ENCODE measurements around the gene GABRB1.

GABRB1 gene

GRCh38 chr4:47031011-47031678, at the start of gene GABRB1:
GABRB1 (plus strand) TSS chr4:47031567.
- DNase-seq (ENCODE audit: low read depth) = peak; percentile 43

GRCh38 chr4:46984781-46985180, 46.6 kb upstream of the GABRB1 start:
- TF ChIP-seq, protein P1, sequence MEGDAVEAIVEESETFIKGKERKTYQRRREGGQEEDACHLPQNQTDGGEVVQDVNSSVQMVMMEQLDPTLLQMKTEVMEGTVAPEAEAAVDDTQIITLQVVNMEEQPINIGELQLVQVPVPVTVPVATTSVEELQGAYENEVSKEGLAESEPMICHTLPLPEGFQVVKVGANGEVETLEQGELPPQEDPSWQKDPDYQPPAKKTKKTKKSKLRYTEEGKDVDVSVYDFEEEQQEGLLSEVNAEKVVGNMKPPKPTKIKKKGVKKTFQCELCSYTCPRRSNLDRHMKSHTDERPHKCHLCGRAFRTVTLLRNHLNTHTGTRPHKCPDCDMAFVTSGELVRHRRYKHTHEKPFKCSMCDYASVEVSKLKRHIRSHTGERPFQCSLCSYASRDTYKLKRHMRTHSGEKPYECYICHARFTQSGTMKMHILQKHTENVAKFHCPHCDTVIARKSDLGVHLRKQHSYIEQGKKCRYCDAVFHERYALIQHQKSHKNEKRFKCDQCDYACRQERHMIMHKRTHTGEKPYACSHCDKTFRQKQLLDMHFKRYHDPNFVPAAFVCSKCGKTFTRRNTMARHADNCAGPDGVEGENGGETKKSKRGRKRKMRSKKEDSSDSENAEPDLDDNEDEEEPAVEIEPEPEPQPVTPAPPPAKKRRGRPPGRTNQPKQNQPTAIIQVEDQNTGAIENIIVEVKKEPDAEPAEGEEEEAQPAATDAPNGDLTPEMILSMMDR (IDR thresholded peaks at IDR 0.05; ENCODE audit: low read depth, low read length, missing control alignments) = no peak
- no peak for DNase-seq (ENCODE audit: low read depth)
- no peak overlapping the region for H3K4me3 ChIP-seq (ENCODE audit: low read depth, low read length)
- in situ Hi-C loops (cut with HindIII; ENCODE audit: low sequenced_read_pairs) = no loop called here

More at GRCh38 chr4:47031011-47031678, at the start of gene GABRB1:
- in situ Hi-C loops (cut with HindIII; ENCODE audit: low sequenced_read_pairs) = no loop called here
- peak within 1 kb of the TSS; percentile 63 for H3K4me3 ChIP-seq (ENCODE audit: low read depth, low read length)
- TF ChIP-seq, protein P1 (IDR thresholded peaks at IDR 0.05; ENCODE audit: low read depth, low read length, missing control alignments) = no peak

GRCh38 chr4:46986922-46987638, 44.3 kb upstream of the GABRB1 start:
- TF ChIP-seq, protein P1 (IDR thresholded peaks at IDR 0.05; ENCODE audit: low read depth, low read length, missing control alignments) = no peak
- H3K4me3 ChIP-seq (ENCODE audit: low read depth, low read length) = no peak overlapping the region
- DNase-seq (ENCODE audit: low read depth) = no peak
- in situ Hi-C loops (cut with HindIII; ENCODE audit: low sequenced_read_pairs) = no loop called here

- H3K4me3 ChIP-seq (ENCODE audit: low read depth, low read length) = no peak overlapping the region
- in situ Hi-C loops (cut with HindIII; ENCODE audit: low sequenced_read_pairs) = no loop called here
Measured at GRCh38 chr4:46992338-46992737, 39.0 kb upstream of the GABRB1 start.

DNA sequence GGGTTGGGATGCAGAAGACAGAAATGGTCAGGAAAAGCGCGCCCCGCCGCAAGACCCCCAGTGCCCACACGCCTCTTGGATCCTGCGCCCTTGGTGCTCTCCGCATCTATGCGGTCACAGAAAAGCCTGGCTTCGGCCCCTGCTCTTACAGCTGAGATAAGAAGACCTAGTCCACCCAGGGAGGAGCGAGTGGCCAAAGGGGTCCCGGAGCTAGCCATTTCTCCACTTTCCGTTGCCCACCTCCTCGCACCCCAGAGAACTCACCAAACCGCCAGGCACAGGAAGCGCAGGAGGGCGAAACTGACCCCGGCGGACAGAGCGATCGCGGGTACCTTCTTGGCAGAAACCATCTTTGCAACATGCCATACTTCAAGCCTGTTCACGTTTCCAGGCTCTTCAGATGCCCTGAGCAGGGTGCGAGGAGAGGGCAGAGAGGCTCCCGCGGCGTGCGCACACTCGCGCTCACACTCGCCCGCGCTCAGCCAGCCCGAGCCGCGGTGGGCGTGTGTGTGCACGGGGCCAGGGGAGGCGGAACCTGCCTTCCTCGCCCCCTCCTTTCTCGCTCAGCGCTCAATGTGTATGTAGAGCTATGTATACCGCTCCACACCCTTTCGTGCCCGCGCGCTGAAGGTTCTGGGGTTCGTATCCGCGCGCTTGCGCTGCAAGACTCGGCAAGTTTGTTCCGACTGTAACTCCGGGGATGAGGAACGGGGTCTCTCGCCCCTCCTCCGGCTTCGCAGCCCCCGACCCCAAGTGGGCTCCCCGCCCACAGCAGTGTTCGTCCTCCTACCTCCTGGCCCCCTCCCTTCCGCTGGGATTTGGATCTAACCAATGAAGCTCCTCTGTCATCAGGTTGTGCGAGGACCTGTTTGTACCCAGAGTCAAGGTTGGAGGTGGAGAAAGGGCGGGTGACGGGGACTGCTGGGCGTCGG, 38.0 kb upstream of the GABRB1 start, which contains the start of gene GABRA4:
Gene GABRA4, minus strand, starts transcription at position 507 of the 932 bp plus-strand sequence. Its CDS starts 157 bp downstream, at position 350.
- in situ Hi-C loops (cut with HindIII; ENCODE audit: low sequenced_read_pairs) = no loop called here
- TF ChIP-seq, protein P1 (IDR thresholded peaks at IDR 0.05; ENCODE audit: low read depth, low read length, missing control alignments) = no peak
- no peak for DNase-seq (ENCODE audit: low read depth)
- H3K4me3 ChIP-seq (ENCODE audit: low read depth, low read length) = peak within 1 kb of the TSS; percentile 61

More at GRCh38 chr4:46992338-46992737, 39.0 kb upstream of the GABRB1 start:
- TF ChIP-seq, protein P1 (IDR thresholded peaks at IDR 0.05; ENCODE audit: low read depth, low read length, missing control alignments) = no peak
- DNase-seq (ENCODE audit: low read depth) = no peak

DNA sequence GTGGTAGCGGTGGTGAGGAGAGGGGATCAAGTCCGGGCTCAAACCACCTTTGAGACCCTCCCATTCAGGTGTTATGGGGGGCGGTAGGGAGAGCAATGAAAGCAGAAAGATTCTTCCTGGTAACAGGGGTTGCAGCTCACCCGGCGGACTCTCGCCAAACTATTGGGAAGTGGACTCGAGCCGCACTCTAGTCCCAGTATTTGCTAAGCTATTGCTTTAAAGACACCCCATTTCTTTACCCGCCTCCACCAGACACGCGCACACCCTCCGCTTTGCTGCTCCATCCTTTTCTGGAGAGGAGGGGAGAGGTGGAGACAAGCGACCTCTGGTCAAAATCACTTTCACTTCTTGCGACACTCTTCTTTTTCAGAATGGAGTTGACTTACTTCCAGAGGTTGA, 37.4 kb upstream of the GABRB1 start:
- peak overlapping the region; percentile 61 for H3K4me3 ChIP-seq (ENCODE audit: low read depth, low read length)
- TF ChIP-seq, protein P1 (IDR thresholded peaks at IDR 0.05; ENCODE audit: low read depth, low read length, missing control alignments) = no peak
- in situ Hi-C loops (cut with HindIII; ENCODE audit: low sequenced_read_pairs) = no loop called here
- DNase-seq (ENCODE audit: low read depth) = no peak

Data from astrocyte of the cerebellum (primary cell).